ENCODE data around the gene FALEC. TPM values are rescaled to one million over a fixed set of nuclear protein-coding genes. Genes with fewer than 3 reads are reported as not detected.

The FALEC gene
- total RNA-seq, 1 experiment from 2014 or later = 1.0 TPM

DNA sequence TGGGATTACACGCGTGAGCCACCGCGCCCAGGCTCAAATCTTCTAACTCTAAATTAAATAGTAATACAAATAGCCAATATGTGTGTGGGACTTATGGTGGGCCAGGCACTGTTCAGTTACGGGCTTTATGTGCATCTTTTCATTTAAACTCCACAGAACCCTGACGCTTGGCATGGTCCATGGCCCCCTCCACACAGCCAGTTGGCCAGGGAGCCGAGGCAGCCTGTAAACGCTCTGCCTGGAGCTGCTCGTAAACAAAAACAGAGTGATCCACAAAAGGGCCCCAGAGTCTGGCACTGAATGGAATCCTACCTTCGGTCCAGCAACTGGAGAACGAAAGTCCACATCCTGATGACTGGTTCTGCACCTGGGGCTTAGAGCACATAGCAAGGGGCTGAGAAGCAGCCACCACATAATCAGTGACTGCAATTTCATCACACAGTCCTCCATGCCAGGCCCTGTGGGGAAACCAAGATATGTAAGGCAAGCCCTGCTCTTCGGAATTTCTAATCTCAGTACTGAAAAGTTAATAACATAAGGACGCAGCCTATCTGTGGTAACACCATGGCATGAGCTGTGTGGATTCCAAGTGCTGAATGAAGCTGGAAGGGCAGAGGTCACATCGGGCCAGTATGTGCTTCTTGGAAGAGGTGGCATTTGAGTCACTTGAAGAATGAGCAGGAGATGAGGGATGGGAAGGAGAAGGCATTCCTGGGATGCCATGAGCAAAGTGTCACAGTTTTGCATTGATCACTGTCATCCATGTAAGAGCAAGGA lies 20.1 kb downstream of the FALEC start:
- Histone ChIP-seq H3K9me3 (ENCODE audit: control insufficient read depth, insufficient read depth, low read depth, low read length) (no peaks in the 10 kb centered on the region), H3K36me3 (ENCODE audit: control insufficient read depth, insufficient read depth, low read length) (no peaks in the 10 kb centered on the region), H3K4me1 (ENCODE audit: control insufficient read depth, insufficient read depth, low read length) (no peaks in the 10 kb centered on the region), H3K4me3 (ENCODE audit: low read depth in 2 of 2, low read length in 2 of 2) (no peak overlapping the region), H3K27ac (ENCODE audit: low read length) (no peak overlapping the region), H3K27me3 (ENCODE audit: control insufficient read depth, insufficient read depth, low read length) (no peaks in the 10 kb centered on the region)
- DNase-seq (ENCODE audit: low read depth, low spot score) (no peak), ATAC-seq (no peak)
- BruUV-seq (replicated peaks) = no TSS peak
- in situ Hi-C loops (cut with HindIII; ENCODE audit: low pct_unique_long_range_greater_than_20kb, low sequenced_read_pairs) = no loop called here
- TF ChIP-seq TCF7L2 (IDR thresholded peaks at IDR 0.05; ENCODE audit: low read depth, low read length) (no peak), SIN3A (IDR thresholded peaks at IDR 0.05; ENCODE audit: borderline replicate concordance, insufficient read depth, low read depth, low read length) (no peak), POLR2AphosphoS5 (IDR thresholded peaks at IDR 0.05; ENCODE audit: low read depth, low read length) (no peak)
- TF ChIP-seq, protein P1, sequence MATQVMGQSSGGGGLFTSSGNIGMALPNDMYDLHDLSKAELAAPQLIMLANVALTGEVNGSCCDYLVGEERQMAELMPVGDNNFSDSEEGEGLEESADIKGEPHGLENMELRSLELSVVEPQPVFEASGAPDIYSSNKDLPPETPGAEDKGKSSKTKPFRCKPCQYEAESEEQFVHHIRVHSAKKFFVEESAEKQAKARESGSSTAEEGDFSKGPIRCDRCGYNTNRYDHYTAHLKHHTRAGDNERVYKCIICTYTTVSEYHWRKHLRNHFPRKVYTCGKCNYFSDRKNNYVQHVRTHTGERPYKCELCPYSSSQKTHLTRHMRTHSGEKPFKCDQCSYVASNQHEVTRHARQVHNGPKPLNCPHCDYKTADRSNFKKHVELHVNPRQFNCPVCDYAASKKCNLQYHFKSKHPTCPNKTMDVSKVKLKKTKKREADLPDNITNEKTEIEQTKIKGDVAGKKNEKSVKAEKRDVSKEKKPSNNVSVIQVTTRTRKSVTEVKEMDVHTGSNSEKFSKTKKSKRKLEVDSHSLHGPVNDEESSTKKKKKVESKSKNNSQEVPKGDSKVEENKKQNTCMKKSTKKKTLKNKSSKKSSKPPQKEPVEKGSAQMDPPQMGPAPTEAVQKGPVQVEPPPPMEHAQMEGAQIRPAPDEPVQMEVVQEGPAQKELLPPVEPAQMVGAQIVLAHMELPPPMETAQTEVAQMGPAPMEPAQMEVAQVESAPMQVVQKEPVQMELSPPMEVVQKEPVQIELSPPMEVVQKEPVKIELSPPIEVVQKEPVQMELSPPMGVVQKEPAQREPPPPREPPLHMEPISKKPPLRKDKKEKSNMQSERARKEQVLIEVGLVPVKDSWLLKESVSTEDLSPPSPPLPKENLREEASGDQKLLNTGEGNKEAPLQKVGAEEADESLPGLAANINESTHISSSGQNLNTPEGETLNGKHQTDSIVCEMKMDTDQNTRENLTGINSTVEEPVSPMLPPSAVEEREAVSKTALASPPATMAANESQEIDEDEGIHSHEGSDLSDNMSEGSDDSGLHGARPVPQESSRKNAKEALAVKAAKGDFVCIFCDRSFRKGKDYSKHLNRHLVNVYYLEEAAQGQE (IDR thresholded peaks at IDR 0.05; ENCODE audit: insufficient read depth in 1 of 2, low read depth in 2 of 2, low read length in 1 of 2) = no peak
- TF ChIP-seq, protein P2, sequence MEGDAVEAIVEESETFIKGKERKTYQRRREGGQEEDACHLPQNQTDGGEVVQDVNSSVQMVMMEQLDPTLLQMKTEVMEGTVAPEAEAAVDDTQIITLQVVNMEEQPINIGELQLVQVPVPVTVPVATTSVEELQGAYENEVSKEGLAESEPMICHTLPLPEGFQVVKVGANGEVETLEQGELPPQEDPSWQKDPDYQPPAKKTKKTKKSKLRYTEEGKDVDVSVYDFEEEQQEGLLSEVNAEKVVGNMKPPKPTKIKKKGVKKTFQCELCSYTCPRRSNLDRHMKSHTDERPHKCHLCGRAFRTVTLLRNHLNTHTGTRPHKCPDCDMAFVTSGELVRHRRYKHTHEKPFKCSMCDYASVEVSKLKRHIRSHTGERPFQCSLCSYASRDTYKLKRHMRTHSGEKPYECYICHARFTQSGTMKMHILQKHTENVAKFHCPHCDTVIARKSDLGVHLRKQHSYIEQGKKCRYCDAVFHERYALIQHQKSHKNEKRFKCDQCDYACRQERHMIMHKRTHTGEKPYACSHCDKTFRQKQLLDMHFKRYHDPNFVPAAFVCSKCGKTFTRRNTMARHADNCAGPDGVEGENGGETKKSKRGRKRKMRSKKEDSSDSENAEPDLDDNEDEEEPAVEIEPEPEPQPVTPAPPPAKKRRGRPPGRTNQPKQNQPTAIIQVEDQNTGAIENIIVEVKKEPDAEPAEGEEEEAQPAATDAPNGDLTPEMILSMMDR (IDR thresholded peaks at IDR 0.05) = no peak
- CTCF ChIA-PET = interaction anchor here (0.6 to 1.2 kb wide), 3 partner anchors 9 to 280 kb away, joined by 3 to 7 read pairs (median 3); no protein-coding TSS in a partner anchor
- intact Hi-C loops (cut with micrococcal nuclease; ENCODE audit: unreplicated experiment) = no loop called here
- POLR2A ChIA-PET = no interaction called here

DNA sequence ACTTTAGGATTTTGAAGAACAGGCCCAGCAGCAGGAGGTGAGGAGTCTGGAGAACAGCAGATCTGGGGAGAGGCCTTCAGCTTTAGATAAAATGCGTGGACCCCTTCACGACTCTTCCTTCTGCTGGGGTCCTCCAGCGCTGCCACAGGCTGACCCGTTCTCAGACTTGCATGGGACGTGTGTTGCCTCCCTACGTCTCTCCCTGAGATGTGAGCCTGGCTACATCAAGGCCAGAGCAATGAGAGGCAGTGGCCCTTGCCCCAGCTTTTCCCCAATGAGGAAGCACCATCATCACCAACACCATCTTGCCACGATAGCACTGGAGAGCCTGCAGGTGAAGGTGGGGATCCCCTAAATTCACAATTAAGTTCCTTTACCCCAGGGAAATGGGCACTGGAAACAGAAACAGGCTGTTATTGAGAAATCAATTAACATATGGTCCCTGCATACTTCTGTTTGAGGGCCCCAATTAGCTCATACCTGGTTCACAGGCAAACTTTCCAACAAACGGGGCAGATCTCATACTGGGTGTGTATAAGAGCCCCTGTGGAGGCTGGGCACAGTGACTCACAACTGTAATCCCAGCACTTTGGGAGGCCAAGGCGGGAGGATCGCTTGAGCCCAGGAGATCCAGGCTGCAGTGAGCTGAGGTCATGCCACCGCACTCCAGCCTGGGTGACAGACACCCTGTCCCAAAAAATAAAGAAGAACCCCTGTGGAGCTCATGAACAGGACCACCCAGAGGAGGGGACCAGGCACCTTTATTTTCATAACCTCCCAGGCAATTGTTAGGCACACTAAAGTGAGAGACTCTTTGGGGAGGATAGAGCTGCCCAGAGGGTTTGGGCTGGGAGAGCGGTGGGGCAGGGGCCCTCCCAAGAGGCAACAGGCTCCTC lies 21.5 kb downstream of the FALEC start:
- no peak overlapping the region for H3K27ac ChIP-seq (ENCODE audit: low read length)
- DNase-seq (ENCODE audit: low read depth, low spot score) (no peak), ATAC-seq (no peak)
- no TSS peak for BruUV-seq (replicated peaks)
- H3K4me1 ChIP-seq (ENCODE audit: control insufficient read depth, insufficient read depth, low read length) = no peaks in the 10 kb centered on the region
- H3K9me3 ChIP-seq (ENCODE audit: control insufficient read depth, insufficient read depth, low read depth, low read length) = no peaks in the 10 kb centered on the region
- H3K27me3 ChIP-seq (ENCODE audit: control insufficient read depth, insufficient read depth, low read length) = no peaks in the 10 kb centered on the region
- H3K36me3 ChIP-seq (ENCODE audit: control insufficient read depth, insufficient read depth, low read length) = no peaks in the 10 kb centered on the region
- POLR2A ChIA-PET = interaction anchor here (0.7 kb wide), 1 partner anchor 296 kb away, joined by 3 read pairs; no protein-coding TSS in a partner anchor
- TF ChIP-seq, protein P1 (IDR thresholded peaks at IDR 0.05; ENCODE audit: insufficient read depth in 1 of 2, low read depth in 2 of 2, low read length in 1 of 2) = no peak
- TF ChIP-seq, protein P2 (IDR thresholded peaks at IDR 0.05) = no peak
- TF ChIP-seq POLR2AphosphoS5 (IDR thresholded peaks at IDR 0.05; ENCODE audit: low read depth, low read length) = no peak
- TF ChIP-seq TCF7L2 (IDR thresholded peaks at IDR 0.05; ENCODE audit: low read depth, low read length) = no peak
- no peak for TF ChIP-seq SIN3A (IDR thresholded peaks at IDR 0.05; ENCODE audit: borderline replicate concordance, insufficient read depth, low read depth, low read length)
- H3K4me3 ChIP-seq (ENCODE audit: low read depth in 2 of 2, low read length in 2 of 2) = no peak overlapping the region
- CTCF ChIA-PET = no interaction called here
- intact Hi-C loops (cut with micrococcal nuclease; ENCODE audit: unreplicated experiment) = no loop called here
- in situ Hi-C loops (cut with HindIII; ENCODE audit: low pct_unique_long_range_greater_than_20kb, low sequenced_read_pairs) = no loop called here
